Measurements from ENCODE around the gene PPP5C.

Gene PPP5C

GRCh38 chr19:46330319-46330918, 16.5 kb upstream of the PPP5C start:
- in situ Hi-C loops (cut with MboI; ENCODE audit: low sequenced_read_pairs), result no loop called here

GRCh38 chr19:46337487-46337886, 9.4 kb upstream of the PPP5C start:
- in situ Hi-C loops (cut with MboI; ENCODE audit: low sequenced_read_pairs), result no loop called here

- in situ Hi-C loops (cut with MboI; ENCODE audit: low sequenced_read_pairs), result no loop called here
Observed at GRCh38 chr19:46339446-46339845, 7.4 kb upstream of the PPP5C start.

- in situ Hi-C loops (cut with MboI; ENCODE audit: low sequenced_read_pairs), result no loop called here
Observed at GRCh38 chr19:46340051-46340659, 6.7 kb upstream of the PPP5C start.

DNA sequence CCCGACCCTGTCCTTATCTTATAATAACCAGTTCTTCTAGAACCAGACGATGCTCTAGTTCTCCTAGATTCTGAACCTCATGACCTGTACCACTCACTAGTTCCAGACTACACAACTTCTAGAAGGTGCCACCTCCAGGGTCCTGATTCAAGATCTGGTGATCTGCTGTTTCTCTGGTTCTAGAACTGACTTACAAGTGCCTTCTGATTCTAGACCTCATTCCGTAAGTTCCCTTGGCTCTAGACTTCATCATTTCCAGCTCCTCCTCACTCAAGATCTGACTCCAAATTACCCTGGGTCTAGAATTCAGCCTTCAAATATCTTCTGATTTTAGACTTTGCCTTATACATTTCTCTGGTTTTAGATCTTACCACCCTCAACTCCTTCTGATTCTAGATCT, 5.0 kb upstream of the PPP5C start:
- in situ Hi-C loops (cut with MboI; ENCODE audit: low sequenced_read_pairs), result no loop called here

DNA sequence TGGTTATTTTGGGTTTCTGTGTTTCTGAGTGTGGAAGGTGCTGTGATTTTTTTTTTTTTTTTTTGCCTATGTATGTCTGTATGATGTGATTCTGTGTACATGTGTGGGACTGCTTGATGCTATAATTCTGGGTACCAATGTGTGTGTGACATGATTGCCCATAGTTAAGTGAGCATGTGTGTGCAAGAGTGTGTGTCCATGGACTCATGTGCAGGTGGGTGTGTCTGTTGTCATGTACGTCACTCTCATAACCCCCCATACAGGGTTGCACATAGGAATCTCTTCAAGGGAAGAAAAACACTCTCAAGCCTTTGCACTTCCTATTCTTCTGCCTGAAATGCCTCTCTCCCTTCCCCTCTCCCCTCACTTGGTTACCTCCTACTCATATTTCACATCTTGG, 2.5 kb upstream of the PPP5C start:
- in situ Hi-C loops (cut with MboI; ENCODE audit: low sequenced_read_pairs), result no loop called here

- in situ Hi-C loops (cut with MboI; ENCODE audit: low sequenced_read_pairs), result no loop called here
Observed at GRCh38 chr19:46345157-46345556, 1.7 kb upstream of the PPP5C start.

DNA sequence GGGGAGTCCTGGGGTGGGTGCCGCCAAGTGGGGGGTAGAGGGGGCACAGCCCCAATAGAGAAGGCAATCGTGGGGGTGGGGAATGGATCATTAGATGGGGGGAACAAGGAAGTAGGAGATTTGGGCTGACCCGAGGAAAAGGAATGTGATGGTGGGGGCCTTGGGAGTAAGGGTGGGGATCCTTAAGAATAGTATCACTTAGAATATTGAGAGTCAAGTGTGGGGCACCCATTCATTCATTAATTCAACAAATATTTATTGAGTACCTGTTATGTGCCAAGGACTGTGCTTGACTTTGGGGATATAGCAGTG, 641 bp downstream of the PPP5C start:
- in situ Hi-C loops (cut with MboI; ENCODE audit: low sequenced_read_pairs), result no loop called here

DNA sequence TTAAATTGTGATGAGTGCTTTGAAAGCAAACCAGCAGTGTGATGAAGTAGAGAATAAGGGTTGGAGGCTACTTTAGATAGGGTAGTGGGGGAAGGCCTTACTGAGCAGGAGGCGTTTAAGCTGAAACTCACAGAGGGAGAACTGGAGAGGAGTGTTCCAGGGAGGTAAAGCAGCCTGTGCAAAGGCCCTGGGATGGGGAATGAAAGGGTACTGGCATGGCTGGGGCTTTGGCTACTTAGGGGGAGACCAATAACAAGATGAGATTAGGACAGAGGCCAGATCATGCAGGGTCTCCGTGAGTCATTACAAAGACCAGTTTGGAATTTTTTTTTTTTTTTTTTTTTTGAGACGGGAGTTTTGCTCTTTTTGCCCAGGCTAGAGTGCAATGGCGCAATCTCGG, 1.1 kb downstream of the PPP5C start:
- in situ Hi-C loops (cut with MboI; ENCODE audit: low sequenced_read_pairs), result no loop called here

DNA sequence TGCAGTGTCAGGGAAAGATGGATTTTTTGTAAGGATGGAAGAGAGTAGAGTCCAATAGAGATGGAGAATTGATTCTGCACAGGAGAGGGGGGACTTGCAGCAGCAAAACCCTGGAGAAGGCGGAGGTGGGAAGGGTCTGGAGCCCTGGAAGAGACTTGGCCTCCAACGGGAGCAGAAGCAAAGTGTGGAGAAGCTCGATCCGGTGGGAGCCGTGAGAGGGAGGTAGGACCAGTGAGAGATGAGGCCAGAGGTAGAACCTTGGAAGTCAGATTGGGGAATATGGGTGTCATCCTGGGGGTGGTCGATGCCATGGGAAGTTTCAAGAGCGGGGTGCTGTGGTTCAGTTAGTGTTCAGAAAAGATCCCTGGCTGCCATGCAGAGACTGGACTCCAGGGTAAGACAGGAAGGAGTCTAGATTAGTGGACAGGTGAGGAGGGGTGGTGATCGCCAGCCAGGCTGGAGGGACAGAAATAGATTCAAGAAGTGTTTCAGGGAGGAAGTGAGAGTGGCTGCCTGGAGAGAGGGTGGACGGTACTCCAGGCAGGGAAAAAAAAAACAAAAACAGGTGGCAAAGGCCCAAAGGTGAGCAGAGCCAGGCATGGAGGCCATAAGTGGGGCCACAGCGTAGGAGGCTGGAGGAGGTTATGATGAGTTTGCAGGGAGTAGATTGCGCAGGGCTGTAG, 2.6 kb downstream of the PPP5C start:
- in situ Hi-C loops (cut with MboI; ENCODE audit: low sequenced_read_pairs), result no loop called here

GRCh38 chr19:46350029-46350757, 3.3 kb downstream of the PPP5C start:
- in situ Hi-C loops (cut with MboI; ENCODE audit: low sequenced_read_pairs), result no loop called here

GRCh38 chr19:46350758-46351159, 3.9 kb downstream of the PPP5C start:
- in situ Hi-C loops (cut with MboI; ENCODE audit: low sequenced_read_pairs), result no loop called here

DNA sequence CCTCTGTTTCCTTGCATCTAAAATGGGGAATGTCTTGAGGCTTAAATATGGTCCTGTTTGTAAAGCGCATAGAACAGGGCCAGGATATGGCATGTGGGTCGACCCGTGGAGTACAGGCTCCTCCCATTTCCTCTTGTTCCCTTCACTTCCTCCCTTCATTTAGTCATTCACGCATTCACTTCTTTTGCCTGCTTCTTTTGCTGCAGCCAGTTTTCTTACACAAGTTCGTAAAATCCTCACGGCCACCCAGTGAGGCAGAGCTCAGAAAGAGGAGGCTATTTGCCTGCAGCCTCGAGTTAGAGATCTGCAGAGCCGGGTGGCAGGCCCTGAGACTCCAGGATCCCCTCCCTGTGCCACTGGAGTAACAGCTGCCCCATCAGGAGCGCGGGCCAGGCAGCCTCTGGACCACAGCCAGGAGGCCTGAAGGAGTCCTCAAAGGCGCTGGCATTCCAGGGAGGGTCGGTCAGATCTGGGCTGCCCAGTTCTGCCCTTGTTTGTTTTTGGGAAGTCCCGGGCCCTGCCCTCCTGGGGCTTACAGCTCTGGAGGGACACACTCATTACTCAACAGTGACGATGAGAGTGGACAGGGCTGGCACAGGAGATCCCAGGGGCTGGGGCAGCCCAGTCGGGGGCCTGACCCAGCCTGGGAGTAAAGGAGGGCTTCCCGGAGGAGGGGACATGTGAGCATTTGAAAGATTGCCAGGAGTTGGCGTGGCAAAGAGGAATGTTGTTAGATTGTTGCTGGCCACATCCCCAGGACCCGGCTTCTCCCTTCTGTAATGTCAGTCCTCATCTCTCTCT, 4.6 kb downstream of the PPP5C start:
- in situ Hi-C loops (cut with MboI; ENCODE audit: low sequenced_read_pairs), result no loop called here

DNA sequence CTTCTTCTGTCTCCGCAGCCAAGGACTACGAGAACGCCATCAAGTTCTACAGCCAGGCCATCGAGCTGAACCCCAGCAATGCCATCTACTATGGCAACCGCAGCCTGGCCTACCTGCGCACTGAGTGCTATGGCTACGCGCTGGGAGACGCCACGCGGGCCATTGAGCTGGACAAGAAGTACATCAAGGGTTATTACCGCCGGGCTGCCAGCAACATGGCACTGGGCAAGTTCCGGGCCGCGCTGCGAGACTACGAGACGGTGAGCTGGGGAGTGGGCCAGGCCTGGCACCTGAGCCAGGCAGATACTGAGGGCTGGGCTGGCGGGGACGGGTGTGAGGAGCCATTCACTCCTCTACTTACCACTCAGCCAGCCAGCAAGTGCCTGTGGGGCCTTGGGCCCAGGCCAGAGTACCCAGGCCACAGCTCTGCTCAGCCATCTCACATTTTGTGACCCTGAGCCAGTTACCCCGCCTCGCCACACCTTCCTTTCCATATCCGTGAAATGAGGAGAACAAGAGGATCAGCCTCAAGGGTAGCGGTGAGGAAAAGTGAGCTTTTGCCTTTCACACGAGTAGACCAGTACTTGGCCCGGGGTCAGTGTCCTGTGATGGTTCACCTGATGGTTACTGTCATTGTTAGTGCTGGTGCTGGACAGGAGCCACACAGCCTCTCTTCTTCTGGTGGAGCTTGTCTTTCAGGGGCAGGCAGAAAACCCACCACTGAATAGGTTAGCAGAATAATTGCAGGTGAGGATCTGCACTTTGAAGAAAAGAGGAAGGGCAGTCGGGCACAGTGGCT, 7.0 kb downstream of the PPP5C start:
- in situ Hi-C loops (cut with MboI; ENCODE audit: low sequenced_read_pairs), result no loop called here

- in situ Hi-C loops (cut with MboI; ENCODE audit: low sequenced_read_pairs), result no loop called here
Observed at GRCh38 chr19:46355234-46356148, 8.6 kb downstream of the PPP5C start.

- in situ Hi-C loops (cut with MboI; ENCODE audit: low sequenced_read_pairs), result no loop called here
Observed at GRCh38 chr19:46356149-46357055, 9.5 kb downstream of the PPP5C start.

GRCh38 chr19:46357846-46358583, 11.1 kb downstream of the PPP5C start:
- in situ Hi-C loops (cut with MboI; ENCODE audit: low sequenced_read_pairs), result no loop called here

GRCh38 chr19:46361915-46362314, 15.0 kb downstream of the PPP5C start:
- in situ Hi-C loops (cut with MboI; ENCODE audit: low sequenced_read_pairs), result no loop called here
